Omental fat pad (tissue), 4 donors: Measurements from ENCODE around the gene AGAP4. TPM values are rescaled to one million over a fixed set of nuclear protein-coding genes. Genes with fewer than 3 reads are reported as not detected.

Source experiments
- small RNA-seq: library from RNA; depleted of rRNA; stranded (forward); fragments of <200 nt; gene quantifications from one replicate; pipeline ENCODE3, GENCODE V24; 2016
- total RNA-seq, 4 donors: library from RNA; depleted of rRNA; stranded (reverse); fragments of >200 nt; gene quantifications; one replicate each; pipeline ENCODE4 v1.1.0, GENCODE V29; 2016

Gene AGAP4
- total RNA-seq, 4 donors from 2014 or later = 8.9 to 27.0 (median 16.6) TPM

Small RNAs within 50 kb of the gene (small RNA-seq; reads per million reads assigned to genes)
- gene AC012044.1 (not detected), gene RNA5SP310 (not detected)

Other genes with a start within 250 kb of the AGAP4 start
- 10 to 100 TPM in 3 of 4 donors, 1 to 10 TPM in 1; 8.8 to 14.0 (median 12.9) TPM for gene ZFAND4, start 174.7 kb downstream of the AGAP4 start, total RNA-seq
- 10 to 100 TPM; 24.1 to 46.8 (median 31.0) TPM for gene WASHC2C, start 120.2 kb downstream of the AGAP4 start, total RNA-seq
- 10 to 100 TPM; 42.1 to 89.0 (median 68.6) TPM for gene TIMM23, start 125.0 kb upstream of the AGAP4 start, total RNA-seq
- gene NCOA4, start 183.1 kb upstream of the AGAP4 start, total RNA-seq = 100 to 1,000 TPM; 145 to 161 (median 154) TPM
- not detected for gene MSMB, start 198.8 kb upstream of the AGAP4 start, total RNA-seq